ENCODE results near the gene LRRFIP1. TPM values are rescaled to one million over a fixed set of nuclear protein-coding genes. Genes with fewer than 3 reads are reported as not detected.

LRRFIP1 gene
- polyA plus RNA-seq, 1 donor from 2014 or later = 96.3 TPM

GRCh38 chr2:237743561-237744269, 116.3 kb downstream of the LRRFIP1 start:
- no peaks in the 10 kb centered on the region for H4K20me1 ChIP-seq (ENCODE audit: insufficient read depth)

DNA sequence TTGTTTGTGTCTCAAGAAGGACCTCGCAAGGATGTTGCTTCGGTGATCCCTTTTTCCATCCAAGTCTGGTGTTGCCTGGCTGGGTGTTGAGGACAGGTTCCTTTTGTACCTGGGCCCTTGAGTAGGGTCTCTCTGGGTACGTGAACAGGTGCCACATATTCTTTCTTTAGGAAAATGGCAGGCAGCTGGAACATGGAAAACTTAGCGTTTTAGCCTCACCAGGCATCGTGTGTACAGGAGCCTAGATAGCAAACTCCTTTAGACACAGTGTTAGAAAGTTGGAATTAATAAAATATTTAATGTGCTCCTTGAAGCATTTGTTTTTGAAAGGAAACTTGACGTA, 116.9 kb downstream of the LRRFIP1 start:
- Histone ChIP-seq H2AFZ (ENCODE audit: low read depth, low read length) (no peak overlapping the region), H3K9me3 (ENCODE audit: low read length) (no peaks in the 10 kb centered on the region), H3K79me2 (replicated peaks; ENCODE audit: insufficient read depth, low read length) (no peaks in the 10 kb centered on the region), H3K27ac (ENCODE audit: low read length) (no peak overlapping the region), H3K4me3 (ENCODE audit: low read length) (no peak overlapping the region), H3K36me3 (ENCODE audit: insufficient read depth, low read length) (no peaks in the 10 kb centered on the region), H4K20me1 (ENCODE audit: insufficient read depth) (no peaks in the 10 kb centered on the region), H3K9ac (ENCODE audit: low read length) (no peak overlapping the region), H3K4me2 (ENCODE audit: low read length) (no peak overlapping the region), H3K9me2 (ENCODE audit: insufficient read depth, low read length) (no peaks in the 10 kb centered on the region), H3K27me3 (ENCODE audit: insufficient read depth, low read depth, low read length) (no peaks in the 10 kb centered on the region), H3F3A (ENCODE audit: insufficient read depth, low read length, poor library complexity, severe bottlenecking) (no peaks in the 10 kb centered on the region)
- no peak for TF ChIP-seq EP300 (conservative IDR thresholded peaks at IDR 0.05; ENCODE audit: poor library complexity, severe bottlenecking)
- TF ChIP-seq, protein P1, sequence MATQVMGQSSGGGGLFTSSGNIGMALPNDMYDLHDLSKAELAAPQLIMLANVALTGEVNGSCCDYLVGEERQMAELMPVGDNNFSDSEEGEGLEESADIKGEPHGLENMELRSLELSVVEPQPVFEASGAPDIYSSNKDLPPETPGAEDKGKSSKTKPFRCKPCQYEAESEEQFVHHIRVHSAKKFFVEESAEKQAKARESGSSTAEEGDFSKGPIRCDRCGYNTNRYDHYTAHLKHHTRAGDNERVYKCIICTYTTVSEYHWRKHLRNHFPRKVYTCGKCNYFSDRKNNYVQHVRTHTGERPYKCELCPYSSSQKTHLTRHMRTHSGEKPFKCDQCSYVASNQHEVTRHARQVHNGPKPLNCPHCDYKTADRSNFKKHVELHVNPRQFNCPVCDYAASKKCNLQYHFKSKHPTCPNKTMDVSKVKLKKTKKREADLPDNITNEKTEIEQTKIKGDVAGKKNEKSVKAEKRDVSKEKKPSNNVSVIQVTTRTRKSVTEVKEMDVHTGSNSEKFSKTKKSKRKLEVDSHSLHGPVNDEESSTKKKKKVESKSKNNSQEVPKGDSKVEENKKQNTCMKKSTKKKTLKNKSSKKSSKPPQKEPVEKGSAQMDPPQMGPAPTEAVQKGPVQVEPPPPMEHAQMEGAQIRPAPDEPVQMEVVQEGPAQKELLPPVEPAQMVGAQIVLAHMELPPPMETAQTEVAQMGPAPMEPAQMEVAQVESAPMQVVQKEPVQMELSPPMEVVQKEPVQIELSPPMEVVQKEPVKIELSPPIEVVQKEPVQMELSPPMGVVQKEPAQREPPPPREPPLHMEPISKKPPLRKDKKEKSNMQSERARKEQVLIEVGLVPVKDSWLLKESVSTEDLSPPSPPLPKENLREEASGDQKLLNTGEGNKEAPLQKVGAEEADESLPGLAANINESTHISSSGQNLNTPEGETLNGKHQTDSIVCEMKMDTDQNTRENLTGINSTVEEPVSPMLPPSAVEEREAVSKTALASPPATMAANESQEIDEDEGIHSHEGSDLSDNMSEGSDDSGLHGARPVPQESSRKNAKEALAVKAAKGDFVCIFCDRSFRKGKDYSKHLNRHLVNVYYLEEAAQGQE (IDR thresholded peaks at IDR 0.05; ENCODE audit: borderline replicate concordance) = no peak
- no peak for TF ChIP-seq MXI1 (conservative IDR thresholded peaks at IDR 0.05; ENCODE audit: poor library complexity, severe bottlenecking)
- no peak for TF ChIP-seq CTCF (IDR thresholded peaks at IDR 0.05; ENCODE audit: poor library complexity, severe bottlenecking)
- no peak for TF ChIP-seq SMC3 (conservative IDR thresholded peaks at IDR 0.05; ENCODE audit: poor library complexity)
- TF ChIP-seq EZH2 (IDR thresholded peaks at IDR 0.05; ENCODE audit: borderline replicate concordance, insufficient read depth, low read length, poor library complexity, severe bottlenecking) = no peak
- no peak for TF ChIP-seq RAD21 (conservative IDR thresholded peaks at IDR 0.05)
- TF ChIP-seq POLR2AphosphoS5 (IDR thresholded peaks at IDR 0.05) = no peak
- no peak for TF ChIP-seq TAF1 (IDR thresholded peaks at IDR 0.05; ENCODE audit: low read depth)

More at GRCh38 chr2:237743561-237744269, 116.3 kb downstream of the LRRFIP1 start:
- Histone ChIP-seq H3K27me3 (ENCODE audit: insufficient read depth, low read depth, low read length) (no peaks in the 10 kb centered on the region), H2AFZ (ENCODE audit: low read depth, low read length) (no peak overlapping the region), H3K79me2 (replicated peaks; ENCODE audit: insufficient read depth, low read length) (no peaks in the 10 kb centered on the region), H3F3A (ENCODE audit: insufficient read depth, low read length, poor library complexity, severe bottlenecking) (no peaks in the 10 kb centered on the region), H3K9ac (ENCODE audit: low read length) (no peak overlapping the region), H3K27ac (ENCODE audit: low read length) (no peak overlapping the region), H3K9me2 (ENCODE audit: insufficient read depth, low read length) (no peaks in the 10 kb centered on the region), H3K9me3 (ENCODE audit: low read length) (no peaks in the 10 kb centered on the region), H3K4me3 (ENCODE audit: low read length) (no peak overlapping the region), H3K4me2 (ENCODE audit: low read length) (no peak overlapping the region), H3K36me3 (ENCODE audit: insufficient read depth, low read length) (no peaks in the 10 kb centered on the region)
- no peak for TF ChIP-seq POLR2AphosphoS5 (IDR thresholded peaks at IDR 0.05)
- TF ChIP-seq EZH2 (IDR thresholded peaks at IDR 0.05; ENCODE audit: borderline replicate concordance, insufficient read depth, low read length, poor library complexity, severe bottlenecking) = no peak
- no peak for TF ChIP-seq RAD21 (conservative IDR thresholded peaks at IDR 0.05)
- TF ChIP-seq, protein P1 (IDR thresholded peaks at IDR 0.05; ENCODE audit: borderline replicate concordance) = no peak
- TF ChIP-seq CTCF (IDR thresholded peaks at IDR 0.05; ENCODE audit: poor library complexity, severe bottlenecking) = no peak
